HG02763 (cell line): ENCODE measurements around the gene FDXR.

Source experiments
- ATAC-seq: cut with Tn5 transposase; IDR thresholded peaks from one replicate; pipeline ENCODE4 v1.9.1; 2021; ENCODE audit warnings: mild to moderate bottlenecking, moderate library complexity; ENCODE audit not compliant: unreplicated experiment

The FDXR gene

GRCh38 chr17:74815550-74816370, 57.0 kb downstream of the FDXR start:
- ATAC-seq = no peak

DNA sequence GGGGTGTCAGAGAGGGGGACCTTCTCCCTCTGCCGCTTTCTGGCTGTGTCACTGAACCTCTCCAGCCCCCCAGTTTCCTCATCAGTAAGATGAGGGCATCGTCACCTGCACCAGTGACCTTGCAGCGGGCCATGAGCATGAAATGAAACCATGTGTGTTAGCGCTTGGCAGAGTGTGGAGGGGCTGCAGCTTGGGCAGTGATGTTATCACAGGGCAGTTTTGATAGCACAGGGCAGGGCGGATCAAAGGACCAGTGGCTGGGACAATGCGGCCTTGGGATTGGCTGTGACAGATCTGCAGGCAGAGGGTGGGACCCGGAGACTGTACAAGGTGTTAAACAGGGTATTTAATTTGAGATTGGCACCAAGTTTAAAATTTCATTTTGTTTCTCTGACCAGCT, 57.7 kb downstream of the FDXR start:
- no peak for ATAC-seq

- no peak for ATAC-seq
Measured at GRCh38 chr17:74814453-74814852, 58.3 kb downstream of the FDXR start.
